Measurements from ENCODE around the gene ZIC4. TPM values are rescaled to one million over a fixed set of nuclear protein-coding genes. Genes with fewer than 3 reads are reported as not detected.

The ZIC4 gene
- total RNA-seq, 1 experiment from 2014 or later, result not detected

DNA sequence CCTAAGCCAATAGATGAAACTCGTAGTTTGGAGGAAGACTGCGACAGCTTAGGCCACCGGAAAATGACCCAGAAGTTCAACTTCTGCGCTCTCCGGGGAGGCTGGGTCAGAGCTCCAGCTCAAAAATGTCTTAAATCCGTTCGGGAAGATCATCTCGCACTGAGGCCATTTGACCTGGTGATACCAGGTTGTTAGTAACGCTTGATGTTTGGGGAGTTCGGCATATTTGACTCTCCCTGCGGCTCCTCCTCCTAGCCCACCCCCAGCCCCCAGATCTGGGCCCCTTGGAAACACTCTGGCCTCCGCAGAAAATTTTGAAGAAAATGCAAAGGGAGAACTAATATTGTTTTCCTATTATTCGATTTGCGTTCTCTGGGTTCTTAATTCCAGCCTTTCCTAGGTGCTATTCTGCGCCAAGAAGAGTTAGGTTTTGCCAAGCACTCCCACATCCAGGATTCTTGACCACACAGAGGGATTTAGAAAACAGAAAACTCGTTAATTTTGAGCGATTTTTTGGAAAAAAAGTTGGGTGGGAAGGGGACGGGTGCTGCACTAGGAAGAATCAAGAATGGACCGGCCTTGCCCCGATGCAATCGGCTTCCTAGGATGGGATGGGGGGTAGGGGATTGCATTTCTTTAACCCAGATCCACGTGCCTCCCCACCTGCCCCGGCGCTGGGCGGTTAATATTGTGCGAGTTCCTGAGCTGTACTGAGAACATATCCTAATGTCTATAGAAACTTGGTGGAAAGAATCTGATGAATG lies 50.0 kb downstream of the ZIC4 start:
- Mint-ChIP-seq H3K4me1 (ENCODE audit: insufficient read depth, unreplicated experiment) (no peaks in the 10 kb centered on the region), H3K4me3 (ENCODE audit: unreplicated experiment) (no peak overlapping the region), H3K27me3 (ENCODE audit: insufficient read depth, unreplicated experiment) (peaks cover 99% of the 10 kb centered on the region), H3K27ac (ENCODE audit: low read depth, unreplicated experiment) (no peak overlapping the region), H3K9me3 (ENCODE audit: unreplicated experiment) (no peaks in the 10 kb centered on the region), H3K36me3 (ENCODE audit: insufficient read depth, unreplicated experiment) (no peaks in the 10 kb centered on the region)
- no TSS peak for BruUV-seq (replicated peaks)
- intact Hi-C loops (cut with micrococcal nuclease), result no loop called here
- ChIA-PET CTCF (no interaction called here), POLR2A (no interaction called here)
- TF ChIP-seq, protein P1, sequence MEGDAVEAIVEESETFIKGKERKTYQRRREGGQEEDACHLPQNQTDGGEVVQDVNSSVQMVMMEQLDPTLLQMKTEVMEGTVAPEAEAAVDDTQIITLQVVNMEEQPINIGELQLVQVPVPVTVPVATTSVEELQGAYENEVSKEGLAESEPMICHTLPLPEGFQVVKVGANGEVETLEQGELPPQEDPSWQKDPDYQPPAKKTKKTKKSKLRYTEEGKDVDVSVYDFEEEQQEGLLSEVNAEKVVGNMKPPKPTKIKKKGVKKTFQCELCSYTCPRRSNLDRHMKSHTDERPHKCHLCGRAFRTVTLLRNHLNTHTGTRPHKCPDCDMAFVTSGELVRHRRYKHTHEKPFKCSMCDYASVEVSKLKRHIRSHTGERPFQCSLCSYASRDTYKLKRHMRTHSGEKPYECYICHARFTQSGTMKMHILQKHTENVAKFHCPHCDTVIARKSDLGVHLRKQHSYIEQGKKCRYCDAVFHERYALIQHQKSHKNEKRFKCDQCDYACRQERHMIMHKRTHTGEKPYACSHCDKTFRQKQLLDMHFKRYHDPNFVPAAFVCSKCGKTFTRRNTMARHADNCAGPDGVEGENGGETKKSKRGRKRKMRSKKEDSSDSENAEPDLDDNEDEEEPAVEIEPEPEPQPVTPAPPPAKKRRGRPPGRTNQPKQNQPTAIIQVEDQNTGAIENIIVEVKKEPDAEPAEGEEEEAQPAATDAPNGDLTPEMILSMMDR (IDR thresholded peaks at IDR 0.05; ENCODE audit: unreplicated experiment), result no peak
- DNase-seq (ENCODE audit: unreplicated experiment), result no peak

DNA sequence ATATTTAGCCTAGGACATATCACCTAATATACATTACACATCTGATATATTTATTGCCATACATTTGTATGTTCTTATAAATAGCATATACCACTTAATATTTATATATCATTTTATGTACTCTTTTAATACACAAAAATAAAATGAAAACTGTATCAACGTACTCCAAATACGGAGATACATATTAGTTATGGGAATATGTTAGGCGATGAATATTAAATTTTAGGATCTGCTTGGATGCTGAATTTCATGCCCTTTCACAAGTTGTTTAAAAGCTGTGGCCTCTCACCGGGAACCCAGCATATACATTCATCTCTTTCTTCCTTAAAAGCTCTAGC lies 50.6 kb downstream of the ZIC4 start:
- TF ChIP-seq, protein P1 (IDR thresholded peaks at IDR 0.05; ENCODE audit: unreplicated experiment), result no peak
- POLR2A ChIA-PET, result no interaction called here
- DNase-seq (ENCODE audit: unreplicated experiment), result no peak
- Mint-ChIP-seq H3K36me3 (ENCODE audit: insufficient read depth, unreplicated experiment) (no peaks in the 10 kb centered on the region), H3K9me3 (ENCODE audit: unreplicated experiment) (no peaks in the 10 kb centered on the region), H3K4me1 (ENCODE audit: insufficient read depth, unreplicated experiment) (no peaks in the 10 kb centered on the region), H3K4me3 (ENCODE audit: unreplicated experiment) (no peak overlapping the region), H3K27me3 (ENCODE audit: insufficient read depth, unreplicated experiment) (peaks cover 99% of the 10 kb centered on the region), H3K27ac (ENCODE audit: low read depth, unreplicated experiment) (no peak overlapping the region)
- BruUV-seq (replicated peaks), result no TSS peak
- intact Hi-C loops (cut with micrococcal nuclease), result no loop called here
- CTCF ChIA-PET, result no interaction called here

DNA sequence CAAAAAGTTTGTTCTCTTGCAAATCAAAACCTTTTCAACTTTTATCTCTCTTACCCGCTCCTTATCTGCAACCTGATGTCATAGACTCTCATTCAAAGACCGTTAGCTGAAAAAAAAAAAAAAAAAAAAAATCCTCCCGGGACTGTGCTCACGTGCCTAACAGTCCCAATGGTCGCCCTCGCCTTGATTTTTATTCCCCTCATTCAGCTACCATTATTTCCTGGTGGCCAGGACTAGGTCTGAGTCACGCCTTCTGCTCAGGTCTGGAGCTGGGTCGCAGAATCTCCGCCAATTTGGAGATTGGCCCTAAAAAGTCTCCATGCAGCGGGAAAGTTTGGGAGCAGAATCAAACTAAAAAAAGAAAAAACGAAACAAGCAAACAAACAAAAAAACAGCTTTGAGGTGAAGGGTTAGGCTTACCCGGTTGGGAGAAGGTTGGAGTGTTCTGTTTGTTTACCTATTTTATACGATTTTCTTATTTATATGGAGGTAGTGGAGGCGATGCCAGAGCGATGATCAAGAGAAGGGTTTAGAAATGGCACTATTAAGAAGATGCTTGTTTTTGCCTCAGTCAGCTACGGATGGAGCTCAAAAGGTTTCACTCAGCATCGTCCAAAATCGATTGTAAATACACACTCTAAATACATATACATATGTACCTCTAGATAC lies 51.1 kb downstream of the ZIC4 start:
- Mint-ChIP-seq H3K27me3 (ENCODE audit: insufficient read depth, unreplicated experiment) (peaks cover 99% of the 10 kb centered on the region), H3K27ac (ENCODE audit: low read depth, unreplicated experiment) (no peak overlapping the region), H3K9me3 (ENCODE audit: unreplicated experiment) (no peaks in the 10 kb centered on the region), H3K36me3 (ENCODE audit: insufficient read depth, unreplicated experiment) (no peaks in the 10 kb centered on the region), H3K4me3 (ENCODE audit: unreplicated experiment) (no peak overlapping the region), H3K4me1 (ENCODE audit: insufficient read depth, unreplicated experiment) (no peaks in the 10 kb centered on the region)
- TF ChIP-seq, protein P1 (IDR thresholded peaks at IDR 0.05; ENCODE audit: unreplicated experiment), result no peak
- intact Hi-C loops (cut with micrococcal nuclease), result no loop called here
- ChIA-PET CTCF (no interaction called here), POLR2A (no interaction called here)
- DNase-seq (ENCODE audit: unreplicated experiment), result no peak
- BruUV-seq (replicated peaks), result no TSS peak

DNA sequence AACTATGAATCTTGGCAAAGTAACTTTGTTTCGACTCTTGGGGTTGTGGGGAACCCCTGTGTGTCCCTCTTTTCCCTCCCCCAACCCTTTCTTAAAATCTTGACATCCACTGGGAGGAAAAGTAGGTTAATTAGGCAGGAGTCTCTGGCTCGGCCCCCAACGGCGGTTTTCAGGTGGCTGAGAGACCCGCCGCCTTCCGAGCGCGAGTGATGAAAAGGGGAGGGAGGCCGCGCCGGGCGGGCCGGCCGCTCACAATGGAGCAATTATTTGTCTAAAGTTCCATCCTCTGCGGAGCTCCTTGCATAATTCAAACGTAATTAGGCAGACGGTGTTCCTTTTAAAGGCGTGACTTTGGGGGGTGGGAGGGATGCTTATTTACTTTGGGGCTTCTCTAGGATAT lies 51.7 kb downstream of the ZIC4 start:
- DNase-seq (ENCODE audit: unreplicated experiment), result no peak
- intact Hi-C loops (cut with micrococcal nuclease), result no loop called here
- Mint-ChIP-seq H3K4me1 (ENCODE audit: insufficient read depth, unreplicated experiment) (no peaks in the 10 kb centered on the region), H3K27me3 (ENCODE audit: insufficient read depth, unreplicated experiment) (peaks cover 99% of the 10 kb centered on the region), H3K4me3 (ENCODE audit: unreplicated experiment) (no peak overlapping the region), H3K9me3 (ENCODE audit: unreplicated experiment) (no peaks in the 10 kb centered on the region), H3K27ac (ENCODE audit: low read depth, unreplicated experiment) (no peak overlapping the region), H3K36me3 (ENCODE audit: insufficient read depth, unreplicated experiment) (no peaks in the 10 kb centered on the region)
- TF ChIP-seq, protein P1 (IDR thresholded peaks at IDR 0.05; ENCODE audit: unreplicated experiment), result no peak
- ChIA-PET POLR2A (no interaction called here), CTCF (no interaction called here)
- BruUV-seq (replicated peaks), result no TSS peak

Data from MCF 10A (cell line).